GM19395 (cell line): ENCODE measurements around the gene NINL.
"Not testable (repeated sequence)": the region's sequence is repeated elsewhere in the genome, so short reads cannot be mapped to it uniquely, and the experiment has no call there.

ENCODE experiments used
- ATAC-seq: cut with Tn5 transposase; IDR thresholded peaks from one replicate; pipeline ENCODE4 v1.9.1; 2021; ENCODE audit warnings: mild to moderate bottlenecking, moderate library complexity; ENCODE audit not compliant: unreplicated experiment

NINL gene

DNA sequence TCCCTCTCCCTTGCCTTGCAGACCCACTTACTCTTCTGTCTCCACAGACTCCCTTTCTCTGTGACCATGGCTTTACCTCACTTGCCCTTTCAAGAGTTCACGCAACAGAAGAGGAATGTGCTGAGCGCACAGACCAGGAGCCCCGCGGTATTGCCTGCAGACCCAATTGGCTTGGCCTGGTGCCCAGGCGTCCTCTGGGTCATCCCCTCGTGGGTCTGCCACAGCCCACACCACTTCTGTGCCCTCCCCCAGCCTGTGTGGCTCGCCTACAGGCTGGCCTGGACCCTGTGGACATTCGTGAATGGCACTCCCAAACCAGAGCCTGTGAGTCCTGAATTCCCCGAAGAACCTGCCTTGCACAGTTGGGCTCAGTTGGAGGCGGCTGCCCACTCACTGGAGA lies 15.3 kb upstream of the NINL start:
- no peak for ATAC-seq

DNA sequence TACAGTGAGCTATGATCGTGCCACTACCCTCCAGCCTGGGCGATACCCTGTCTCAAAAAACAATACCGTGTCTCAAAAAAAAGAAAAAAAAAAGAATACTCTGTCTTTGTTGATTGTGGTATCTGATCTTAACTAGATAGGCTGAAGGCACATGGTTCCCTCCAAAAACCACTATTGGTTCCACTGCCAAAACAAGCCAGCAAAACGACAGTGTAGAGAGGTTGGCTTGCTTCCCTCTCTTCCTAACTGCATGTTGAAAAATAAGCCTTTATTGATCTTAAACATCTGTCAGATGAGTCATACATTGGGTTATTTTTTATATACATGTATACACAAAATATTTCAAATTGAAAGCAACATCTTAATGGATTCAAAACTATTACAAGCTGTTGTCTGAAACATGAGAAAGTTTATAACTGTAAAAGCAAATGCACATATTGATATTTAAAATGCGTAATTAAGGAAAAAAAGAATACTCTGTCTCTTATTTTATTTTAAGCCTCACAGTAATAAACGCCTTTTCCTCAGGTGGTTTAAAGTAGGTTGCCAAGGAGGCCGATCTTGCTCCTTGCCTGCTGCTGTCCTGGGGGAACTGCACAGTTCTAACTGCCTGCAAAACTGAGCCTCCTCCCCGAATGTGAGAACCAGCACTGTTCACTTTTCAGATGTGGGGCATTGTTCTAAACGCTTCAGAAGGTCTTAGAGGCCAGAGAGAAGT lies 7.0 kb upstream of the NINL start:
- ATAC-seq, result no peak

DNA sequence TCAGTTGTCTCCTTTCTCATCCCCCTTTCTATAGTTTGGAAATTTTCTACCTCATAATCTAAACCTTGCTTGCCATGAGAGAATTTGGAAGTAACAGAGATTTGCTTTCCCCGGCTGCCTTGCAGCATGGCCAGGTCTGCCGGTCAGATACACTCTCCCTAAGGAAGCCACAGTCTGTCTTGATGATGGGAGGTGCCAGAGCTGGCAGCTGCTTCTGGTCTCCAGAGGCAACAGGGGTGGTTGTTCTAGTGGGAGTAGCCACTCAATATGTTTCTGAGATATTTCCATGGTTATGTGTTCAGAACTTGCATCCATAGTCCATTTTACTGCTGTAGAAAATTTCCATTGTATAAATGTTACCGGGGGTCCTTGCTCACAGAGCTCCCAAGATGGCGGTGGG lies 5.4 kb upstream of the NINL start:
- ATAC-seq, result not testable (repeated sequence)

DNA sequence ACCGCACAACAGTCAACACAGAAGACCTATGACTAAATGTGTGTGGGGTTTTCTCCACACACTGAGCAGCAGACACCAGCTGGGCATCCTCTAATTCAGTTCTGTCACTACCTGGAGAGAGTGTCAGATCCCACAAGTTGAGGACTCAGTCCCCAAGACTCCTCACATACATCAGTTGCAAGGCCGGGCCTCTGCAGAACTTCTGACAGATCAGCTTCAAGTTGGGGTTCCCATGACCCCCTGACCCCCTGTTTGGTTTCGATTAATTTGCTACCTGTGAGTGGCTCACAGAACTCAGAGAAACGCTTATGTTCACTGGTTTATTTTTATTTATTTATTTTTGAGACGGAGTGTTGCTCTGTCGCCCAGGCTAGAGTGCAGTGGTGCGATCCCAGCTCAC lies 3.2 kb upstream of the NINL start:
- no peak for ATAC-seq

DNA sequence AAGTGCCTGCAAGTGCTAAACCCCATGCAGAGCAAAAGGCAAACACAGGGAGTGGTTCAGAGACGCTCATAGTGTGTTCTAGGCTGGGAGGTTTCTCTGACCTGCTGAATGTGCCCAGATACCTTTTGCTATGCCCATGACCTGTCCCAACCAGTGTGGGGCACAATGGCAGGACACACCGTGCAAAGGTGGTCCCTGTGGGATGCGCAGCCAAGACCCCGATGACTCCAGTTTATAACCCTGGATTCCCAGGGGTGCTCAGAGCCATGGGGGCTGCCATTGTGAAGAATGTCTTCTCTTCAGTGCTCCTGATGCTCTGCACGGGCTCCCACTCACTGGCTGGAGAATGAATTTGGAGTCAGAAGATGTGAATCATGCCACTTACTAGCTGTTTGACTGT lies 2.2 kb upstream of the NINL start:
- no peak for ATAC-seq

DNA sequence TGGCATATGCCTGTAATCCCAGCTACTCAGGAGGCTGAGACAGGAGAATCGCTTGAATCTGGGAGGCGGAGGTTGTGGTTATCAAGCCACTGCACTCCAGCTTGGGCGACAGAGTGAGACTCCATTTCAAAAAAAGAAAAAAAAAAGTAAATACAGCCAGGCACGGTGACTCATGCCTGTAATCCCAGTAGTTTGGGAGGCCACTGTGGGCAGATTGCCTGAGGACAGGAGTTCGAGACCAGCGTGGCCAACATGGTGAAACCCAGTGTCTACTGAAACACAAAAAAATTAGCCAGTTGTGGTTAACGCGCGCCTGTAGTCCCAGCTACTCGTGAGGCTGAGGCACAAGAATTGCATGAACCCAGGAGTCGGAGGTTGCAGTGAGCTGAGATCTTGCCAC lies 1.5 kb upstream of the NINL start:
- no peak for ATAC-seq

DNA sequence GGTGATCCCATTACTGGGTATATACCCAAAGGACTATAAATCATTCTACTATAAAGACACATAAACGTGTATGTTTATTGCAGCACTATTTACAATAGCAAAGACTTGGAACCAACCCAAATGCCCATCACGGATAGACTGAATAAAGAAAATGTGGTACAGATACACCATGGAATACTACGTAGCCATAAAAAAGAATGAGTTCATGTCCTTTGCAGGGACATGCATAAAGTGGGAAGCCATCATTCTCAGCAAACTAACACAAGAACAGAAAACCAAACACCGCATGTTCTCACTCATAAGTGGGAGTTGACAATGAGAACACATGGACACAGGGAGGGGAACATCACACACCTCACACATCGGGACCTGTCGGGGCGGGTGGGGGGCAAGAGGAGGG lies 1.7 kb downstream of the NINL start:
- ATAC-seq, result not testable (repeated sequence)

DNA sequence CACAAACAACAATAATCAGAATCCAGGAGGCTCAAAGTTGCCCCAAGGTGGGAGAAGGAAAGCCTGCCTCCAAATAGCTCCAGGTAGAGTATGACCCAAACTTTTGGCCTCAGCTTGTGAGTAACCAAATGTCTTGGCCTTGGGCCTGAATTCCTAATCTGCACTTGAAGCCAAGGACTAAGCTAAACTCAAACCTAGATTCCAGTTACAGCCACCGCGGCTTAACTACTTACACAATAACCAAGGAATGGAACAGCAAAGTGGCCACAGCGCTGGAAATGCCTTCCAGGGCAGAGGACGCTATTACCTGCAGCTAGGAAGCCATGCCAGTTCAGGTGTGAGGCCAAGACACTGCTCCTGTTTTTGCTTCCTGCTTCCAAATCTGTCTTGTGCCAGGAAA lies 4.6 kb downstream of the NINL start:
- no peak for ATAC-seq

DNA sequence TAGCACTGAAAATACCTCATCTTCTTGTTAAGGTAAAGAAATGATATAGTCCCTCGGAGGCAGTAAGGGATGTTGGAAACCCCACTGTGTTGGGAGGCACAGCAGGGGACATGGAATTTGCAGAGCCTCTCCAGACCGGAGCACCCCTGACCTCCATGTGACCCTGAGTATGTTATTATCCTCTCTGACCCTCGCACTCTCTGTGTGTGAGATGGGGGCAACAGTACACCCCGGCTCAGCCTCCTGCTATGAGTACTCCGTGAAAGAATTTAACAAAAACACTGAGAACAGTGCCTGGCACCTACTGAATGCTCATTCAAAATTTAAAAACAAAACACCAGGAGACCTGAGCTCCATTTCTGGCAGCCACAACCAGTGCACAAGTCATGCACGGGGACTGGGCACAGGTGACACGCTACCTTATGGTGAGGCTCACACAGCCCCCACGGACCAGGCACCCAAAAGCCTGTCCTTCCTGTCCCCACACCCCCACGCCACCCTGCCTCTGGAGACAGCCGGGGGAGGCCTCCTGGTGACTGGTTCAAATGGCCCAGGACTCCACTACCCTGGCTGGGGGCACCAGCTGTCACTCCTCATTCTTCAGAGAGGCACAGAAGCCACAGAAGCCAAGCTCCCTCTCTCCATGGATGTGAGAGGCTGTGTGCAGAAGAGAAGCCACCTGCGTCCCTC lies 6.1 kb downstream of the NINL start:
- ATAC-seq, result no peak

DNA sequence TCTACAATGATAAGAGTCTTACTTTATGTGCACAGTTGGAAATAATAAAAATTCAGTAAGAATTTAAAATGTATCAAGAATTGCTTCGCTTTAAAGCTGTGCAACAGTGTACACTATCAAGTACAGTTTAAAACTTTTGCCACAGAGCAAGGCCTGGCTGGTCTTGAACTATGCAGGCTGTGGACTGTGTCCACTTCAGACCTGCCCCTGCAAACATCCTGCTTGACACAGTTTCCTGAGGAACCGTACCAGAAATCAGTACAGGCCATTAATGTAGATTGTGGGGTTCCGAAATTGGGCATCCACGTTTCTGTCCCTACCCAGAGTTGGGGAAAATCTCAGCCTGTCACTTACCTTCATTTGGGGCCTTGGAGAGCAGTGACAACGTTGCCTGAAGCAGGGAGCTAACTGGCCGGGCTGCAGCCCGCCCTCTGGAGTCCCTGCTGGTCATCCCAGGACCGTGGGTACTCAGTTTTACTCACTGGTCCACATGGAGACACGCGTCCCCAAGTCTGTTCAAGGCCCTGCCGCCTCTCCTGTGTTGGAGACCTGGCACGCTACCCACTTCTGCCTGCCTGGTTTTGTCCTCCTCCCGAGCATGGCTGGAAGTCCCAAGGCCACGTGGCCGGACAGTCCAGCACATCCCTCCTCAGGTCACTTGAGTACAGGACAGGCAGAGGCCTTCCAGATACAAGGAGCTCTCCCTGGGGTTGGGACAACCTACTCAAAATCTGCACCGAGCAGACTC lies 8.4 kb downstream of the NINL start:
- ATAC-seq, result no peak

DNA sequence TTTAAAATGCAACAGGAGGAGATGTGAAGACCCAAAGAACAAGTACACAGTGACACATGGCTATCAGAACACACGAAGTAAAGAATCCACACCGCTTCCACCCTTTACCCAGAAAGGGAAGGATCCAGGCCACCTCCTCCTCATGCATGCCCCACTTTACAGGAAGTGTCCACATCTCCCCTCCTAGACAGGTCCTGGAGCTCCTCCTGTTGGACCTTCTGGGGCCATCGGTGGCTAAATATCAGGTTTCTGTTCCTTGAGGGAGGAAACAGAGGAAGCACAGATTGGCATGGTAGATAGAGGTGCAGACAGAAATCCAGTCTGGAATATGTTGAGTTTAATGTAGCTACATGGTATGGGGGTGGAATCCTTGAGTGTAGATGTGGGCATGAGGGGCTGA lies 10.9 kb downstream of the NINL start:
- no peak for ATAC-seq

DNA sequence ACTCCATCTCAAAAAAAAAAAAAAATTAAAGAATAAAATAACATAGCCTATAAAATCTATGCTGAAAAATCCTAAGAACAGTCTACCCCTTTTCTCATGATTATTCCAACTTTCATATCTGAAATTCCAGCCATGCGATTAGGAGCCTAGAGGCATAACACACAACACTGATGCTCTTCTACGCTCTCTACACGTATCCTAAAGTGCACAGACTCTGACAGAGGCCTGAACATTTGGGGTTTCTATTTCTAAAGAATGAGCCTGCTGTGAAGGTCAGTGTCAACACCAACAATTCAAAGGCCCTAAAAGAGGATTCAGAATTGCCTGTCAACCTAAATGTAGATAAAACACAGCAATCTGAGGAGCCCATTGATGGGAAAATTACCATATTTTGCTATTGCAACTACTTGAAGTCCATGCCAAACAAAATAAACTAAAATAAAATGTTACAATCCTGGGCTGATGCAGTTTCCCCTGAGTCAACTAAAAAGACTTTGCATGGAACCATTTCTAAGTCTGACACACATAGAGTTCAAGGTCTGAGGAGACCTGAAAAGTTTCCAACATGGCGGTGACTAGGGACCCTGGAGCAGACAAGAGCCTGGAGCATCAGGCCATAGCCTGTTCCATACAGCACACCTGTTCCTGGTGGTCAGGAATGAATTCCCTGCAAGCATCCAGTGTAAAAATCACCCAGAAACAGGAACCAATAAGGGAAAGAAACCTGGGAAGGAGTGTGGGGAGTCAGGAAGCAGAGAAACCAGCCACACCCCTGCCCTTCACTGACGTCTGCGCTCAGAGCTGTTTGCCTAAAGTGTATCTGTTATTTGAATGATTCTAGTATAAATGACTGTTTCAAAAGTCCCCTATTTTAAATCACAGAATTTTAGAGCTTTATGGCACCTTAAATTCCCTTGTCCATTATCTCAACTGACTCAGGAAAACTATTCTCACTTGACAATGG lies 11.8 kb downstream of the NINL start:
- ATAC-seq, result no peak

DNA sequence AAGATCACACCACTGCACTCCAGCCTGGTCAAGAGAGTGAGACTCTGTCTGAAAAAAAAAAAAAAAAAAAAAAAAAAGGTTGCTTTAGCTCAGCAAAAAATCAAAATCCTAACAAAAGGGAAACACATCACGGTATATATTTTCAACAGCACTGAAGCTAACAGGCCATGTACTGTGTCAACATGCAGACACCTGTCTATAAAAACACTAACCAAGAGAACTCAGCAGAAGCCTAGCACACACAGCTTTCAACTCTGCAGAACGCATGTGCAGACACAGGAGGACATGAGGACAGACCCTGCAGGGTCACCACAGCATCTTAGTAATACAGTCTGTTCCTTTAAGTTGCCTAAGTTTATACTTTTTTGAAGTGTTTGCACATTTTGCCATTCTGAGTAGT lies 13.5 kb downstream of the NINL start:
- no peak for ATAC-seq

DNA sequence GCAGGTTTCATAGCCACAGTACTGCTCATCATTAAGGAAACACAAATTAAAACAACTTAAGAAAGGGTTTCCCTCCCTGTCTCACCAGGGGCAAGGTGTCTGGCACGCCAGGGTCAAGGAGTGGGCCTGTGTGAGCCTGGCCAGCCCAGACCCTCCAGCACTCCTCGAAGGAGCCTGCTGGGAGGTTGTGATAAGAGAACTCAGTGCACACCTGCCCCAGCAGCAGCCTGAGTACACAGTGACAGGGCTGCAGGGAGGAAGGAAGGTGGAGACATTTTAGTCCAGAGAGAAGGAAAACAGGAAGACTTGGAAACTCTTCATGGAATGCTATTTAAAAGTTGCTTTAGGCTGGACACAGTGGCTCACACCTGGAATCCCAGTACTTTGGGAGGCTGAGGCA lies 14.1 kb downstream of the NINL start:
- no peak for ATAC-seq

DNA sequence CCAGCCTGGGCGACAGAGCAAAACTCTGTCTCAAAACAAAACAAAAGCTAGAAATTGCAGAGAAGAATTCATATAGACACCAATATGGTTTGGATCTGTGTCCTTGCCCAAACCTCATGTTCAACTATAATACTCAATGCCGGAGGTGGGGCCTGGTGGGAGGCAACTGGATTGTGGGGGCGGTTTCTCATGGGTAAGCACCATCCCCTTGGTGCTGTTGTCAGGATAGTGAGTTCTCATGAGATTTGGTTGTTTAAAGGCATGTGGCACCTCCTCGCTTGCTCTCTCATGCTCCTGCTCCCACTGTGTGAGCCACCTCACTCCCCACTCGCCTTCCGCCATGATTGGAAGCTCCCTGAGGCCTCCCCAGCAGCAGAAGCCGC lies 15.2 kb downstream of the NINL start:
- ATAC-seq, result no peak

DNA sequence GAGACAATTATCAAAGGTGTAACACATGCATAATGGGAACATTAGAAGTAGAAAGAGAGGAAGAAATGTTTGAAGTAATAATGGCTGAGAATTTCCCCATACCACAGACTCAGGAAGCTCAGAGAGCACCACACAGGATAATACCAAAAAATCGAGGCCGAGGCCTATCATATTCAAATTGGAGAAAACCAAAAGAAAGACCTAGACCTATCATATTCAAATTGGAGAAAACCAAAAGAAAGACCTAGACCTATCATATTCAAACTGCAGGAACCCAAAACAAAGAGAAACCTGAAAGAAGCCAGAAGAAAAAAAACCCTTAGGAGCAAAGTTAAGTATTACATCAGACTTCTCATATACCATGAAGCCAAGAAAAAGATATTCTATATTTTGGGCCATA lies 18.0 kb downstream of the NINL start:
- no peak for ATAC-seq

DNA sequence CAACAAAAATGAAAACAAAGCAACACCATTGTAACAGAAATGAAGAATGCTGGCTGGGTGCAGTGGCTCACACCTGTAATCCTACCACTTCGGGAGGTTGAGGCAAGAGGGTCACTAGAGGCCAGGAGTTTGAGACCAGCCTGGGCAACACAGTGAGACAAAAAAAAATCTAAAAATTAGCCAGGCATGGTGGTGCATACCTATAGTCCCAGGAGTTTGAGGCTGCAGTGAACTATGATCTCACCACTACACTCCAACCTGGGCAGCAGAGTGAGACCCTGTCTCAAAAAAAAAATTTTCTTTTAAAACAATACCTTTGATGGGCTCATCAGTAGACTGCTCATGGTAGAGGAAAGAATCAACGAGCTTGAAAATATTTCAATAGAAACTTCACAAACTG lies 18.5 kb downstream of the NINL start:
- no peak for ATAC-seq

DNA sequence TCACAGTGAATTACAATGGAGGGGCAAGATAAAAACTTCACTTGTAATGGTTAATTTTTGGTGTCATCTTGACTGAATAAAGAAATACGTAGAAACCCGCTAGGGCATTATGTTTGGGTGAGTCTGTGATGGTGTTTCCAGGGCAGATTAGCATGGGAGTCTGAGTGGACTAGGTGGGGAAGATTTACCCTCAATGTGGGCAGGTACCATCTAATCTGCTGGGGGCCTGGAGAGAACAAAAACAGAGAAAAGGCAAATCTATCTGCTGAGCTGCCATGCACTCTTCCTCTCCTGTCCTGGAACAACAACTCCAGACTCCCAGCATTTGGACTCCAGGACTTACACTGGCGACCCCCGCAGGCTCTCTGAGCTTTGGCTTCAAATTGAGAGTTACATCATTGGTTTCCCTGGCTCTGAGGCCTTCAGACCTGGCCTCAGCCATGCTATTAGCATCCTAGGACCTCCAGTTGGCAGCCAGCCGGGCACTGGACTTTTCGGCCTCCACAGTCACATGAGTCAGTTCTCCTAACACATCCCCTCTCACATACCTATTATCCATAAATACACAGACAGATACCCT lies 19.7 kb downstream of the NINL start:
- no peak for ATAC-seq

DNA sequence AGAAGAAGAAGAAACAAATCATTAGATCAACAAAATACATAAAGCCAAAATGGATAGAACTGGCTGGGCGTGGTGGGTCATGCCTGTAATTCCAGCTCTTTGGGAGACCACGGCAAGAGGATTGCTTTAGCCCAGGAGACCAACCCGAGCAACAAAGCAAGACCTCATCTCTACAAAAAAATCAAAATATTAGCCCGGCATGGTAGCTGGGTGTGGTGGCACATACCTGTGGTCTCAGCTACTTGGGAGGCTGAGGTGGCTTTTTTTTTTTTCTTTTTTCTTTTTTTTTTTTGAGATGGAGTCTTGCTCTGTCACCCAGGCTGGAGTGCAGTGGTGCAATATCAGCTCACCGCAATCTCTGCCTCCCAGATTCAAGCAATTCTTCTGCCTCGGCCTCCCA lies 21.5 kb downstream of the NINL start:
- no peak for ATAC-seq

DNA sequence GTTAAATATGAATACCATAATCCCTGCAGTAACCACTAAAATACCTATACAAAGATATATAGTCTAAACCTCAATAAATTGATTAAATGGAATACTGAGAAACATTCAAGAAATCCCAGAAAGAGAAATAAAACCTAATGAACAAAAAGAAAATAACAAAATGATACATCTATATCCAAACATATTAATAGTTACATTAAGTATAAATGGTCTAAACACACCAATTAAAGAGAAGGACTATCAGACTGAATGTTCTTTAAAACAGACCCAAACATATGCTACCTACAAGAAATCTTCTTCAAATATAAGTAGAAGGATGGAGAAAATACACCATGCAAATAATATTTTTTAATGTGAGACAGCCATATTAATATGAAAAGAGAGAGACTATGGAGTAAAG lies 22.0 kb downstream of the NINL start:
- ATAC-seq, result no peak

DNA sequence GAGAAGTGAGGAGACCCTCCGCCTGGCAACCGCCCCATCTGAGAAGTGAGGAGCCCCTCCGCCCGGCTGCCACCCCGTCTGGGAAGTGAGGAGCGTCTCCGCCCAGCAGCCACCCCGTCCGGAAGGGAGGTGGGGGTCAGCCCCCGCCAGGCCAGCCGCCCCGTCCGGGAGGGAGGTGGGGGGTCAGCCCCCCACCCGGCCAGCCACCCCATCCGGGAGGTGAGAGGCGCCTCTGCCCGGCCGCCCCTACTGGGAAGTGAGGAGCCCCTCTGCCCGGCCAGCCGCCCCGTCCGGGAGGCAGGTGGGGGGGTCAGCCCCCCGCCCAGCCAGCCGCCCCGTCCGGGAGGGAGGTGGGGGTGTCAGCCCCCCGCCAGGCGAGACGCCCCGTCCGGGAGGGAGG lies 23.6 kb downstream of the NINL start:
- not testable (repeated sequence) for ATAC-seq
